Ovary (tissue), 9 donors: ENCODE data around the gene MYOM1. TPM values are rescaled to one million over a fixed set of nuclear protein-coding genes. Genes with fewer than 3 reads are reported as not detected.

ENCODE experiments used
- DNase-seq, 5 donors: peaks; one replicate each; pipeline ENCODE4 v3.0.0-alpha.2; 2019 to 2020
- H3K27ac ChIP-seq, 2 donors: fragments of 200-600 bp; one replicate each; pipeline versions ENCODE4 v1.5.1 to v1.8.0; 2019 to 2022
- H3K27me3 ChIP-seq: fragments of 200-600 bp; one replicate; pipeline ENCODE4 v1.8.0; 2022
- H3K36me3 ChIP-seq: fragments of 200-600 bp; sonication (generic); one replicate; pipeline ENCODE4 v1.5.1; 2019
- H3K4me1 ChIP-seq: one replicate; pipeline ENCODE4 v1.8.1; 2013; ENCODE audit warnings: mild to moderate bottlenecking, moderate library complexity; ENCODE audit not compliant: insufficient read depth
- H3K4me3 ChIP-seq: fragments of 200-600 bp; sonication (generic); one replicate; pipeline ENCODE4 v1.5.1; 2017
- H3K9me3 ChIP-seq, 2 donors: fragments of 200-600 bp in 1 of 2; sonication (generic) in 1 of 2; one replicate each; pipeline versions ENCODE4 v1.5.1 to v1.8.1; 2013 to 2019; ENCODE audit warnings: mild to moderate bottlenecking in 1 of 2, moderate library complexity in 1 of 2
- CTCF ChIP-seq, 3 donors: fragments of 450-650 bp in 2 of 3; fragments of 200-600 bp in 1 of 3; IDR thresholded peaks; one replicate each; pipeline versions ENCODE4 v1.5.1 to v1.8.0; 2016 to 2022; ENCODE audit warnings: antibody characterized with exemption in 3 of 3, mild to moderate bottlenecking in 1 of 3
- EP300 ChIP-seq: sonication (generic); formaldehyde crosslinking; IDR thresholded peaks from one replicate; pipeline ENCODE4 v1.6.1; 2017; ENCODE audit warnings: antibody characterized with exemption
- POLR2A ChIP-seq: fragments of 450-650 bp; IDR thresholded peaks from one replicate; pipeline ENCODE4 v1.6.1; 2017; ENCODE audit warnings: antibody characterized with exemption, mild to moderate bottlenecking, moderate library complexity
- whole genome bisulfite sequencing, 3 donors: extraction: QIAGEN DNeasy Blood & Tissue Kit in 1 of 3; methylation state at CpG; one replicate each; pipeline versions ENCODE4 v1.1.5 to v1.1.7; 2013 to 2017; 5-methylcytosine and 5-hydroxymethylcytosine counted together
- intact Hi-C, 4 donors: fragments of 100-400 bp; cut with DNase I; formaldehyde crosslinking; loops; one replicate each; pipeline versions ENCODE4 v1.11.0 to v1.15.1; 2022 to 2023
- polyA plus RNA-seq, 2 donors: library from polyadenylated mRNA; stranded (reverse); fragments of 200-250 nt in 1 of 2; fragments of 350-450 nt in 1 of 2; fragmentation: Illumina TruSeq in 1 of 2; extraction: RNeasy Lipid Tissue Mini Kit (QIAGEN cat#74804) in 1 of 2; gene quantifications; one replicate each; pipeline ENCODE4 v1.2.3, GENCODE V29; 2013 to 2014
- total RNA-seq, 7 donors: library from RNA; depleted of rRNA in 2 of 7; stranded (reverse); fragments of >200 nt in 2 of 7; fragmentation: NEBNext Ultra II Directional in 3 of 7; extraction: Animal tissue kit (Norgen Biotek cat#: 25700) in 3 of 7; gene quantifications; one replicate each; pipeline versions ENCODE4 v1.1.0 to v1.2.4, GENCODE V29; 2016 to 2023
- donor health status: DM: no; HTN: no; CAD: no; lungs with moderate emphysema.
- donor health status: DM: no; HTN: no; CAD: no.
- donor health status: Bipolar disorder and iron deficiency.
- donor health status: DM: yes; HTN: yes; CAD: no.
- donor health status: DM: no; HTN: no; CAD: no.
- donor health status: DM: yes; HTN: yes; CAD: no.

Gene MYOM1
- total and polyA plus RNA-seq, 9 donors: 0.69 to 21.0 (median 3.6) TPM

- Histone ChIP-seq H3K4me3 (no peak overlapping the region), H3K9me3 (no peaks in the 10 kb centered on the region), H3K4me1 (no peaks in the 10 kb centered on the region), H3K27me3 (no peaks in the 10 kb centered on the region), H3K36me3 (no peaks in the 10 kb centered on the region), H3K27ac (no peak overlapping the region)
- intact Hi-C loops: loop anchor here in 1 of 4 donors (10.0 kb wide), 1 partner anchor 154 kb away; no protein-coding TSS in a partner anchor
- 88 to 96% (median 90%) methylated on average over 2 of the region's 2 CpGs for WGBS, 3 donors
- TF ChIP-seq CTCF (IDR thresholded peaks at IDR 0.05): no peak
- no peak for TF ChIP-seq POLR2A
- TF ChIP-seq EP300: no peak
- no peak for DNase-seq
These were observed 19.0 kb upstream of the MYOM1 start for GRCh38 chr18:3238742-3239141.

- TF ChIP-seq EP300 (no peak), POLR2A (no peak), CTCF (IDR thresholded peaks at IDR 0.05) (no peak)
- WGBS, 3 donors: 73 to 80% (median 77%) methylated on average over 4 of the region's 4 CpGs
- intact Hi-C loops: loop anchor here in 1 of 4 donors (10.0 kb wide), 1 partner anchor 152 kb away; no protein-coding TSS in a partner anchor
These were observed 16.7 kb upstream of the MYOM1 start for GRCh38 chr18:3236470-3236869.

GRCh38 chr18:3235846-3236245, 16.1 kb upstream of the MYOM1 start:
- Histone ChIP-seq H3K27me3 (no peaks in the 10 kb centered on the region), H3K27ac (no peak overlapping the region), H3K9me3 (no peaks in the 10 kb centered on the region), H3K4me1 (no peaks in the 10 kb centered on the region), H3K4me3 (no peak overlapping the region), H3K36me3 (no peaks in the 10 kb centered on the region)
- intact Hi-C loops: loop anchor here in 1 of 4 donors (10.0 kb wide), 1 partner anchor 151 kb away; no protein-coding TSS in a partner anchor
- DNase-seq: no peak
- WGBS, 3 donors: 94 to 99% (median 99%) methylated on average over 2 of the region's 2 CpGs
- TF ChIP-seq POLR2A: no peak

More at GRCh38 chr18:3236470-3236869, 16.7 kb upstream of the MYOM1 start:
- DNase-seq: no peak
- Histone ChIP-seq H3K27ac (no peak overlapping the region), H3K4me3 (no peak overlapping the region), H3K9me3 (no peaks in the 10 kb centered on the region), H3K4me1 (no peaks in the 10 kb centered on the region), H3K27me3 (no peaks in the 10 kb centered on the region), H3K36me3 (no peaks in the 10 kb centered on the region)

GRCh38 chr18:3234457-3234856, 14.7 kb upstream of the MYOM1 start:
- TF ChIP-seq EP300 (no peak), CTCF (IDR thresholded peaks at IDR 0.05) (no peak), POLR2A (no peak)
- no peak for DNase-seq
- intact Hi-C loops: loop anchor here in 1 of 4 donors (10.0 kb wide), 1 partner anchor 150 kb away; no protein-coding TSS in a partner anchor
- Histone ChIP-seq H3K9me3 (no peaks in the 10 kb centered on the region), H3K27ac (no peak overlapping the region), H3K27me3 (no peaks in the 10 kb centered on the region), H3K4me3 (no peak overlapping the region), H3K36me3 (no peaks in the 10 kb centered on the region), H3K4me1 (no peaks in the 10 kb centered on the region)
- WGBS, 3 donors: 54 to 56% (median 56%) methylated on average over 5 of the region's 5 CpGs

GRCh38 chr18:3233433-3234168, 13.8 kb upstream of the MYOM1 start:
- no peaks in the 10 kb centered on the region for H3K36me3 ChIP-seq
- intact Hi-C loops: loop anchor here in 1 of 4 donors (10.0 kb wide), 1 partner anchor 149 kb away; no protein-coding TSS in a partner anchor
- H3K27ac ChIP-seq: no peak overlapping the region
- TF ChIP-seq POLR2A (no peak), EP300 (no peak), CTCF (IDR thresholded peaks at IDR 0.05) (no peak)
- H3K27me3 ChIP-seq: no peaks in the 10 kb centered on the region
- no peak for DNase-seq
- no peak overlapping the region for H3K4me3 ChIP-seq
- no peaks in the 10 kb centered on the region for H3K4me1 ChIP-seq
- WGBS, 3 donors: 86 to 92% (median 90%) methylated on average over 4 of the region's 4 CpGs
- H3K9me3 ChIP-seq: no peaks in the 10 kb centered on the region
